GM19467 (cell line): ENCODE results near the gene L3HYPDH.

Source experiments
- ATAC-seq: cut with Tn5 transposase; IDR thresholded peaks from one replicate; pipeline ENCODE4 v1.9.1; 2021; ENCODE audit warnings: mild to moderate bottlenecking, moderate library complexity; ENCODE audit not compliant: unreplicated experiment

The L3HYPDH gene

DNA sequence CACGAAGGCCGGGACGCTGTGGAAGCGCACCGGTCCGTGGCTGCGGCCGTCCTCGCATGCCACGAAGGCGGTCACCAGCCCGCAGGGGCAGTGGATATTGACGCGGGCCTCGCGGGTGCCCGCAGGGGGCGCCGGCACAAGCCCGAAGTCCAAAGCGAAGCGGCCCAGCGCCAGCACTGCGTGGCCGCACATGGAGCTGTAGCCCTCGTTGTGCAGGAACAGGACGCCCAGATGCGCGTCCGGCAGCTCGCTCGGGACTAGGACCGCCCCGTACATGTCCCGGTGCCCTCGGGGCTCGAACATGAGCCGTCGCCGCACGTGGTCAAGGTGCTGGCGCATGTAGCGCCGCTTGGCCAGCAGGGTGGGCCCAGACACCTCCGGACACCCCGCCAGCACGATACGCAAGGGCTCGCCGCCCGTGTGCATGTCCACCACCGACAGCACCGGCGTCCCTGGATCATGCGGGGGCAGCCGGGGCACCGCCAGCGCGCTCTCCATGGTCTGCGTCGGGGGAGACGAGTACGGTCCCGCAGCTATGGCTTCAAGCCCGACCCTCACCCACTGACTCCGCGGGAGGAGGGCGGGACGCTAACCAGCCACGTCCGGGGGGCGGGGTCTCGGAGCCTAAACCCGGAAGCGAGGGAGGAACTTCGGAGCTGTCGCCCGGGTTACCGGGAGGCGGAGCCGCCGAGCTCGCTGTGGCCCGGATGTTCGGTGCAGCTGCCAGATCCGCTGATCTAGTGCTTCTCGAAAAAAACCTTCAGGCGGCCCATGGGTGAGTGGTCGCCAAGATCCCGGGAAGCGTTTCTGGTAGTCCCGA is at the start of gene L3HYPDH, which contains the start of gene JKAMP:
TSS of gene L3HYPDH (minus strand) at position 590 of the 820 bp plus-strand sequence. CDS start at position 498, 92 bp downstream.
TSS of gene JKAMP (plus strand) at position 699 of the 820 bp plus-strand sequence. CDS start at position 772, 73 bp downstream.
- ATAC-seq, result peak; percentile 83

DNA sequence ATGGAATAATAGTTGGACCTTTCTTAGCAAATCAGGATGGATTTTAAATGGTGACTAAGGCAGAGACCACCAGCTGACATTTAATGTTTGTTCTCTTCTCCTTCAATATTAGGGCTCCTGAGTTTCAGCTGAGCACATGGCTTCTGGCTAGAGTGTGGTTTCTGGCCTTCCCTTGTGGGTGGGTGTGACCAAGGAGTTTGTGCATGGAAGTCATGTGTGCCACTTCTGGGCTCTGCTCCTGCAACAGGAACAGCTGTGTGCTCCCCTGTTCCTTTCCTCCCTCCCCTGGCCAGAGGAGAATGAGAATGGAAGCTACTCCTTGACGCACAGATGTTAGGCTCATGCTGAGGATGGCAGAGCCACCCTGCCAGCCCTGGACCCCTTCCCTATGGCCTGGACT is 48.2 kb upstream of the L3HYPDH start:
- no peak for ATAC-seq

DNA sequence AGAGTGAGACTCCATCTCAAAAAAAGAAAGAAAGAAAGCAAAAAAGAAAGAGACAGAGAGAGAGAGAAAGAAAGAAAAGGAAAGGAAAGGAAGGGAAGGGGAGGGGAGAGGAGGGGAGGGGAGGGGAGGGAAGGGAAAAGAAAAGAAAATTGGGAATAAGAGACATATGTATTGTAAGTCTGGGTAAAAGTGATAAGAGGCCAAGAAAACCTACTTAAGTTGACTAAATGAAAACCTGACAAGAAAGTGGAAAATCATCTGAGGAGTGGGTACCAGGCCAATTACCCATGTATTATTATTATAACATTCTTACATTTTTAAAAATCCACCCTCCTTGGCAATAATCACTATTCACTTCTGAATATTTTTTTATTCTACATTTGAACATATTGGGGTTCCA is 46.1 kb upstream of the L3HYPDH start:
- no peak for ATAC-seq

DNA sequence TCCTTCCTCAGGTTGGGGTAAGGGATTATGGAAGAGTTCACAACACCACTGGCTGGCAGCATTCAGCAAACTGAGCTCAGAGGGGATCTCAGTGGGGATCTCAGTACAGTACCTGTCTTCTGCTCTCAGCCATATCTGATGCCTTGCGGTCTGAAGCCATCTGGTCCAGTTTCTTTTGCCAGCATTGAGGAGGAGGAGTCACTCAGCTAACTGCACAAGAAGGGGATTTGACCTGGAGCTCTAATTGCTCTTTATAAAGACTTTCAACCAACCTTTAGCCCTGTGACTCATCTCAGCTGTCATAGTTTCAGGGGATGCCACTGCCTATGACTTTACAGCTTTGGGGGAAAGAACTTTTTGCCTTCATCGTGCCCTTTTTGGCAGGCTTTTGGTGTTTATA is 45.0 kb upstream of the L3HYPDH start:
- no peak for ATAC-seq

DNA sequence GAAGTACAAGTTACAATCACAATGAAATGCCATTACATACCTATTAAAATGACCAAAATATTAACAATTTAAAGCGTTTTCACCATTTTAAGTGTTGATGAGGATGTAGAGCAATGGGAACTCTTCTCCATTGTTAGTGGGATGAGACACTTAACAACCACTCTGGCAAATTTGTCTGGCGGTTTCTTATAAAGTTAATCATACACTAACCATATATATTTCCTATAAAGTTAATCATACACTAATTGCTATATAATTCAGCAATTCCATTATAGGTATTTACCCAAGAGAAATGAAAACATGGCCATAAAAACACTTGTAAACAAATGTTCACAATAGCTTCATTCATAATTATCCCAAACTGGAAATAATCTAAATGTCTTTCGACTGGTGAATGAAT is 36.0 kb upstream of the L3HYPDH start:
- no peak for ATAC-seq

DNA sequence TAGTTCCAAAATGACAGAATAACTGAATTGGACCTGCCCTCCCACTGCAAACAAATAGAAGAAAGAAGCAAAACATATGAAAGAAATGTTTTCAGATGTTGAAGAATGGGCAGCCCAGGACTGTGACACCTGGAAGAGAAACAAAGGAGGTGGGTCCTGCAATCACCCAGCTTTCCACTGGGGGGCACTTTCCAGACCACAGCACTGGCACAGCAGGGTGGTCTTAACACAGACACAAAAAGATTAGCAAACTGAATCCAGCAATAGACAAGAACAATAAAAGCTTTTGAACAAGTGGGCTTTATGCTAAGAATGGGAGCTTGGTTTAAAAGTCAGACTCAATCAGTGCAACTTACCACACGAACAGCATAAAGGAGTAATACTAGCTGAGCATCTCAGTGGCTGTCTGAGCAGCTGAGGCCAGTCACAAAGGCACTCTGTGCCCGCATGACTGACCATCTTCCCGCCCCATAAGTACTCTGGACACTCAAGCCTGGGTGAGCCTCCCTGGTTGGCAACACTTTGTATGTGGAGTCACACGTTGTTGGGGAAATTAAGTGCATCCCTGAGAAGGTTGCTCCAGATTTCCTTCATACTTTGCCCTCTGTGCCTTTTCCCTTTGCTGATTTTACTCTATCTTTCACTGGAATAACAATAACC is 27.8 kb upstream of the L3HYPDH start:
- no peak for ATAC-seq

DNA sequence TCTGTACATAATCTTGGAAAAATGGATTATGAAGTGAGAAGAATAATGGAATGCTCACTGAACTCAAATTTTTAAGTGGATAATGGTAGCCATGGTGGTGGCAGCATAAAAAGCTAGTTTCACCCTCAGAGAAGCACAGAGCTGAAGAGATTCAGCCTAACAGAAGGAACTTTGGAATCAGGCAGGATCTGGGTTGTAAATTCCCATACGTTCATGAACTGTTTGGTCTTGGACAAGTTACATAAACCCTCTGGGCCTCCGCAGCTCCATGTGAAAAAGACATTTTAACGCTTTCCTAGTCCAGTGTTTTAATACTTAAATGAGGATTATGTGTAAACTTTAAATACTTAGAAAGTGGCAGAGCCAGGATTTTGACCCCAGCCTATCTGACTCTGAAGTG is 26.8 kb upstream of the L3HYPDH start:
- ATAC-seq, result no peak

DNA sequence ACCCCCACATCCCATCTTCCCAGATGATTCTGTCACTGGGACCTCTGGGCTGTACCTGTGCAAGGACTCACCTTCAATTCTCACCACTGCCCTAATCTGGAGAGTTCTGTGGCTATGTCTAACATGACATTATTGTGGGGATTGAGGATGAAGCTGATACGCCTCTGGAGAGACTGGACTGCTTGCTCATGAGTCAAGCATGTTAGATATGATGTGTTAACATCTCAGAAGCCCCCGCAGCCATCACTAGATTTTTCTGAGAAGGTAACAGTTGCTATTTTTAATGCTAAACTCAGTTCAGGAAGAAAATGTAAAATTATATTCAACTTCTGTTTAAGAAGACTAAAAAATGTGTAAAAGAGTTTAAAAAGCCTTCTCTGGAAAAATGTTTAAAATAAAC is 25.8 kb upstream of the L3HYPDH start:
- no peak for ATAC-seq

DNA sequence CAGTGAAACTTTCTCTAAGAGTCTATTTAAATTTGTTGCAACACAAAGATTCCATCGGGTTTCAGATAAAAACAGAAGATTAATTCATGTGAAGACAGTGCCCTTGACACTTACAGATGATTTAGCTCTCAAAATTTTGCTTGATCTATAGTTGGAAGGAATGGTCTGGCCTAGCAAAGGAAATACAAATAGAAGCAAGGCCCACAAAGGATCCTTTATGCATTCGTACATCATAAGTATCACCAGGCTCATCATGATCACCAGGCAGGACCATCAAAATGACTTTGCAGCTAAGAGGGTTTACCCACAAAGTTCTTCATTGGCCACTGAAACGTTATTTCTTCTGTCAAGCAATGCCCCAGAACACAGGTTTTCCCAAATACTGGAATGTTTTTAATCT is 24.9 kb upstream of the L3HYPDH start:
- ATAC-seq, result no peak

DNA sequence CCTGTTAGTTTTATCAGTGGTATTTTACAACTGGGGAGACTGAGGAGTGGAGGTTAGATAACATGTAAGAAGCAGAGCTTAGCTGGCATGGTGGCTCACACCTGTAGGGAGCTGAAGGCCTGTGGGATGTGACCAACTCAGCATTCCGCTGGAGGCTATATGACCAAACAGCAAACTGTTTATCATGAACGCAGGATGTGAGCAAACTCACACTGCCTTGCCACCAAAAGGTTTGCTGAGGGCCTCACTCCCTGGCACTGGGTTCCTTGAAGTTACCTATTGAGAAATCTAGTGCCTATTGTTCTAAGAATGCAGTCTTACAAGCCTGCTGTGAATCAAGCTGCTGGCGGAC is 23.5 kb upstream of the L3HYPDH start:
- ATAC-seq, result no peak

DNA sequence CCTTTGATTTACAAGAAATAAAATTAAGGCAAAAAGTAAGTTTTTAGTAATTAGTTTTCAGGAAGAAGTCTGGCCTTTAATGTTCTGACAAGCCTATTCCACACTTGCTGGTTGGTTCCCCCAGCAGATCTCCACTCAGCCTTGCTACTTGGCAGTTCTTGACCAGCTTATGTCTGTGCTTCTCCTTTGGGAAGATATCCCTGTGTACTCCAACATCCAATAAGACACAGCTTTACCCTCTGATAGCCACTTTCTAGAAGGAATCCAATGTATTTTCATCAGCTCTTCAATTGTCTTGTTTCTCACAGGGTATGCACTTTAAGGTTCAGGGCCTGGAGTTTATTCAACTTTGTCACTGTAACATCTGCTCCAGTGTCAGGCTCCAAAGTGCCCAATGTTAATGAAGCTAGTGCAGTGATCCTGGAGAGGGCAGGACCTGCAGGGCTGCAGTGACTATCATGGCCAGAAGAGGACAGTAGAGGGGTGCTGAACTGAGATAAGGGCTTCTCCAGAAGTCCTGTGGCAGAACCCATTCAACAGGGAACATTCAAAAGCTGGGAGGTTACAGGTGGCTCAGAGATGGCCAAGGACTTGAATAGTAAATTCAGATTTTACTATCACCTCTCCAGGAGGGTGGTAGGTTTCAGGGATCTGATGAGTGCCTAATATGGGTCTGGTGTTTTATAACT is 23.0 kb upstream of the L3HYPDH start:
- peak; percentile 83 for ATAC-seq

DNA sequence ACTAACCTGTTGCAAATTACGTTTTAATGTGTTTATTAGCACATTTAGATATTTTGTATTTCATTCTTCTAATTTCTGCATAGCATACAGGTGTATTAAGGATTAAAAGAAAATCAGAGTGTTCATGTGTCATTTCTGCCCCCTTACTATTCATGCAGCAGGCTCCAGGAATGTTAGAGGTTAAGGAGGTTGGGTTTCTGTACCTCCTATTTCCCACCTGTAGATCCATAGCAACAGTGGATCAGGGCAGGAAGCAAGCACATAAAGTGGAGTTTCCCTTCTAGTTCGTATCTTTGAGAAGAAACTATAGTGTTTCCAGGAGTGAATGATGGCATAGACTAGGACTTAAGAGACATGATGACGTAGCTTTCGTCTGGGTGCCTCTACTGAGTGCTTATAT is 19.0 kb upstream of the L3HYPDH start:
- ATAC-seq, result no peak

DNA sequence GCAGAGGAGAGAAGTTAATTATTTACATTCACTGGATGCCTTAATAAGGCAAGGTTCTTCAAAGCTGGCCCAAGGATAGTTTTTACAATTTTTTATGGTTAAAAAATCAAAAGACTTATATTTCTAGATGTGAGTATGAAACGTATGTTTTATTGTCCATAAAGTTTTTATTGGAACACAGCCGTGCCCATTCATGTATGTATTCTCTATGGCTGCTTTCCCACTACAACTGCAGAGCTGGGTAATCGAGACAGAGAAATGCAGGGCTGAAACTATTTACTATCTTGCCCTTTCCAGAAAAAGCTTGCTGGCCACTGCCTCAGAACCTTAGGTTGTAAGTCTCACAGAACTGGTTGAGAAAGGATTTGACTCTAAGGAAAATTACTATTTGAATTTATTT is 16.5 kb upstream of the L3HYPDH start:
- no peak for ATAC-seq

DNA sequence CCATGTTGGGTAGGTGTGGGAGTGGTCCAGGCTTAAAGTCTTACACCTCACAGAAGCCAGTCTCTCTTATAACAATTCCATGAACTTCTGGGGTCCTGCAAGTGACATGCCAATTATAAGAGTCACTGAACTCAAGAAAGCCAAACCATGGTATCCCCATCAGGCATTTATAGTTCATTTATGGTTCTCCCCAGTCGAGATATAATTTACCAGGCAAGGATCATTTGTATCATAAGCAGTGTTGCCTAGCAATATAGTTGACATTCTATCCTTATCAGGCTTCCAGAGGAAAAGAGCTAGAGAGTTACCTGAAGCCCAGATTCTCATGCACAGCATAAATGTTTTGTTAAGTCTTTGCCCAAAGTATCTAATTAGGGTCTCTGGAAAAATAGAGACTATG is 8.2 kb upstream of the L3HYPDH start:
- no peak for ATAC-seq

DNA sequence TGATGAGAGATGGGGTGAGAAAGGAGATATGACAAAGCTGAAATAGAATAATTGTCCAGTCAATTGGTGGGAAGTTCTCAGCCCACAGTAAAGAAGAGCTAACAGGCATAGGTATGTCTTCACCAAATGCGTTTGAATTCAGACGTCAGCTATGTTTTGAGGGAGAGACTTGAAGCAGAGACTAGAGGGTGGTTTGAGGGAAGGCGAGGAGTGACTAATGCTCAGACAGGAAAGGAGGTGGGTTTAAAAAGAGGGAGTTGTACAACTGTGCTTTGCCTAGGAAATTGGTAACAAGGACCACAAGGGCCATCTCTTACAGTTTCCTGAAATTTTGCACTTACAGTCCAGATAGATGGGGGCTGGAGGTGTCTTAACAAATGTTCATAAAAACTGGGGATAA is 6.5 kb upstream of the L3HYPDH start:
- ATAC-seq, result no peak

DNA sequence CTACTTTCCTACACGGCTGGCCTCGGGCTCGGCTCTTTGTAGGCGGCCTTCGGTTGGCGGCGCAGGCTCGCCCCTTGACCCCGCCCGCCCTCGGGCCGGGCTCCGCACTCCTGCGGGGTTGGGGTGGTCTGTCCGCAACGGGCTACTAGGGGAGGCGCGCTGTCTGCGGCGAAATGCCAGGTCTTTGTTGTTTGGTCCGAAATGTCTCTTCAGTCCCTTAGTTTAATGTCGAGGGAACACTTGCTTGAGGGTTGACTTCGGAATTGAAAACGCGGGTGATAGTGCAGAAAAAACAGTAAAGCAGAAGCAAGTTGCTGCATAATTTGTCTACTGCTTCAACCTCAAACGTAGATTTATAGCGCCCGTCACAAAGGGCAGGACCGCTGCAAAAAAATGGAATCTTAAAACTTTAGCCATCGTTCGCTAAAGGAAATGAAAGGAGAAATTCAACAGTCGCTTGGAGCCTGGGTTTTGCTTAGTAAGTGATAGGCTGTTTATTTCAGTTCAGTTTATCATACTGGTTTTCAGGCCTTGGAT is 499 bp upstream of the L3HYPDH start:
- ATAC-seq, result peak; percentile 36

DNA sequence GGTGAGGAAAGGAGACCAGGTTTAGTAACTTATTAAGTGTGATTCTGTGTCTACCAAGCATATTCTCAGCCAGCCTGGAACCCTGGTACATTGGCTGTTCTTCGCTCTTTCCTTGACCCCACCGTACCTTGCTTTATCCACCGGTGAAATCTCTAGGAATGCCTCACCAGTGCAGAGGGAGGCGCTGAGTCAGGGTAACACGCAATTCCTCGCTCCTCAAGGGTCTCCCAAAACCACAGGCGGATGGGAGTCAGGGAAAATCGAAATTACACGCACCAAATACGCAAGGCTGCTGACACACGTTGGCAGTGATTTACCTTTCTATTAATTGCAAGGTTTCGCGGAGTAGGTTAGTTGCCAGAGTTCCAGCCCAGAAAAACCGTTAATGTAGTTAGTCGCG is 845 bp downstream of the L3HYPDH start:
- no peak for ATAC-seq

DNA sequence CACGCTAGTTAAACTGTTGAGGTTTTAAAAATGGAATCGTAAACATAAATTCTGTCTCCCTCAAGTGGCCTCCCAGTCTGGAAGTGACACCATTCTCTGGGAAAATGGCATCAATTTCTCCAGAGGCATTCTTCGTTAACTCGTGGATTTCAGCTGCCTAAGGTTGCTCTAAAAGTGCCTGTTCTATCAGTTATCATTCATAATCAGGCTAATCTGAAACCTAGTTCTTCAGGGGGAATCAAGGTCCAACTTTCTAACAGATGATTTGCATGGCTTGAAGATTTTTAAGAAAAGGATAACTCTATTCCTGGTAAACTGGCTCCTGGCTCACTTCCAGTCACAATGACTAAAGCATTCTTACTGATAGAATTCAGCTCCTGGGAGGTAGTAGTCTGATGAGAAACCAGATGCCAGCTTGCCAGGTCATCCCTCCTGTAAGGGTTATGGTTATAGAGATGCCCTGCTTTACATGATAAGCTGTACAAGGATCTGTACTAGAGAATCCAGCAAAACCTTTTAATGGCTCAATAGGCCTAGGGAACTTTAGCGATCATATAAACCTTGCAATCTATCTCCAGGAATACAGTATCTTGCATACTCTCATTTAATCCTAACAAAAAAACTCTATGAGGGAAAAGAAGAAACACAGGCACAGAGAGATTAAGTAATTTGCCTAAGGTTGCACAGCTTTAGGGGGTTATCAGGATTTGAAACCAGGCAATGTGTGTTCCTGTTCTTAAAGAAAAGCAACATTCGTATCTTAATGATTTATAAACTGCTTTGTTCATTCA is 1.5 kb downstream of the L3HYPDH start:
- no peak for ATAC-seq

DNA sequence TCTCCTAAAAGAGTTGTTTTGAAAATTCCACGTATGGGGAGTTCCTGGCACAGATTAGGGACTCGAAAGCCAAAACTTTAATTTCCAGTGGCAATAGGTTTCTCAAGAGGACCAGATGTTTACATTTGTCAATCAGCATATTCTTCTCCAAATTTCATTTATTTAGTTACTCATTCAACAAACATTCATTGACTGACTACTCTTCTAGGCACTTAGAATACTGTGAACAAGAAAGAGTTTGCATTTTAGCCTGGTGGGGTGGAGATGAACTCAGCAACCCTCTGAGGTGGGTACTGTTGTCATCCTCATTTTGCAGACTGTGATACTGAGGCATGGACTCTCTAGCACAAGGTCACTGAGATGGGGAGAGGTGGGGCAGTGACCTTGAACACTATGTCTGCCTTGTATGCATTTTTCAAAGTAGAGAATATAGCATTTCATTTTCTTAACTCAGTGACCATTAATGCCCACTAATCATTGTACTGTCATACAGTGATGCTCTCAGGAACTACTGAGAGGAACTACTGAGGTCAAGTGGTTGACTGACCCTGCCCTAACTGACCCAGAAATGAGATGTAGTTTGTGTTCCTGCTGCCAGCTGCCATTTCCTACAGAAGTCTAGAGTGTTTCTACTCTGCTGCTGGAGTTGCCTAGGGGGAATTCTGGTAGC is 2.2 kb downstream of the L3HYPDH start:
- no peak for ATAC-seq

DNA sequence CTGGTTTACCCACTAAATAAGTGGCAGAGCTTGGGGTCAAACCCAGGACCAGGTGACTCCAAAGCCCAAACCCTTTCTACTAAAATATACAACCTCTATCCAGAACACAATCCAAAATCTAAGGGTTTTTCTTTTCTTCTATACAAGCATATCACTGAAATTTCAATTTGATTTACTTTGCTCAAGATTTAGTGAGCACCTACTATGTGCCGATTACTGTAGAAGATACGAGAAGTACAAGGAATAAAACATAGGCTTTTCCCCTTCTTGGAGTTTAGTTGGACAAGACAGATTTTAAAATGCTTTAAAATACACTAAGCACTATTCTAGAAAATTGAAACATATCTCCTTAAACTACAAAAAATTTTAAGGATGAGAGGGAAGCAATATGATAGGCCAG is 2.8 kb downstream of the L3HYPDH start:
- ATAC-seq, result no peak
